Liver (tissue), 3 donors: ENCODE data around the gene SLC12A9.

ENCODE experiments used
- GABPA ChIP-seq, 2 donors: IDR thresholded peaks in 1 of 2; conservative IDR thresholded peaks in 1 of 2; 2 replicates each; pipeline ENCODE4 v1.6.1; 2016; ENCODE audit warnings: antibody characterized with exemption in 2 of 2, mild to moderate bottlenecking in 1 of 2, moderate library complexity in 1 of 2
- SP1 ChIP-seq: IDR thresholded peaks from 2 replicates; pipeline ENCODE4 v1.6.1; 2018; ENCODE audit warnings: antibody characterized with exemption, mild to moderate bottlenecking
- TAF1 ChIP-seq: conservative IDR thresholded peaks from 2 replicates; pipeline ENCODE4 v1.6.1; 2016; ENCODE audit warnings: antibody characterized with exemption, mild to moderate bottlenecking
- YY1 ChIP-seq: IDR thresholded peaks from 2 replicates; pipeline ENCODE4 v1.6.1; 2016; ENCODE audit warnings: antibody characterized with exemption, mild to moderate bottlenecking
- TF ChIP-seq, protein P1 (sequence below): fragments of 150-350 bp; IDR thresholded peaks from 2 replicates; pipeline ENCODE4 v1.5.1; 2017; ENCODE audit warnings: improper control_type of control experiment, low read depth, low read length; ENCODE audit not compliant: missing input control
- TF ChIP-seq, protein P2 (sequence below): IDR thresholded peaks from 2 replicates; pipeline ENCODE4 v1.6.1; 2016; ENCODE audit warnings: antibody characterized with exemption
- TF ChIP-seq, protein P3 (sequence below): IDR thresholded peaks from 2 replicates; pipeline ENCODE4 v1.6.1; 2016; ENCODE audit warnings: antibody characterized with exemption
- TF ChIP-seq, protein P4 (sequence below): IDR thresholded peaks from 2 replicates; pipeline ENCODE4 v1.6.1; 2016; ENCODE audit warnings: antibody characterized with exemption, mild to moderate bottlenecking
- donor health status: healthy.
- donor health status: healthy.

DNA sequence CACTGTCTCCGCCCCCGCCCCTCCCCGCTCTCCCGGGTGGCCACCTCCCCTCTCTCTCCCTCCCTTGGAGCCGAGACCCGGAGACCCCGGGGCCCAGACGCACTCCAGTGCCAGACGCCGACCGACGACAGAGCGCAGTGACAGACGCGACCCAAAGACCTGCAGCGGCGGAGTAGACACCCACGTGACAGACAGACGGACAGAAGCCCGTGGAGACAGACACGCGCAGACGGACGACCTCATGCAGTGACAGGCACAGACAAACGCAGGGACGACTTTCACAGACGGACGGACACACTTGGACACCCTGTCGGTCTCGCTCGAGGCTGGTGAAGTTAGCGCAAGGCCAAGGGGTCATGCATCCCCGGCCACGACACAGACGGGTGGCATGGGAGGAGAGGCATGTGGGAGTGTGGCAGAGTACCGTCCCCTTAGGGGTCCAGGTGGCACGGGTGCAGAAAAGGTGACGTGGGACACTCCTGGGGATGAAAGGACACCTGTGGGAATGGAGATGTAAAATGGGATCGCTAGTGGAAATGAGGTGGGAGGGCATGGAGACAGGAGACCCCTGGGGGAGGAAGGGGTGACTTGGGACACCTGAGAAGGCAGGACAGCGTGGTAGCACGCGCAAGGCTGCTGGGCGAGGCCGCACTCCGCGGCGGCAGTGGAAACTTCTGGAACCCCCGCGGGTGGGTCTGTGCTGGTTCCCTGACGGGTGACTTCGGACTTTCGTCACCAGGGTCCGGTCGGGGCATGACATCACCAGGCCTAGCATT, 43.6 kb downstream of the SLC12A9 start:
- TF ChIP-seq, protein P1, sequence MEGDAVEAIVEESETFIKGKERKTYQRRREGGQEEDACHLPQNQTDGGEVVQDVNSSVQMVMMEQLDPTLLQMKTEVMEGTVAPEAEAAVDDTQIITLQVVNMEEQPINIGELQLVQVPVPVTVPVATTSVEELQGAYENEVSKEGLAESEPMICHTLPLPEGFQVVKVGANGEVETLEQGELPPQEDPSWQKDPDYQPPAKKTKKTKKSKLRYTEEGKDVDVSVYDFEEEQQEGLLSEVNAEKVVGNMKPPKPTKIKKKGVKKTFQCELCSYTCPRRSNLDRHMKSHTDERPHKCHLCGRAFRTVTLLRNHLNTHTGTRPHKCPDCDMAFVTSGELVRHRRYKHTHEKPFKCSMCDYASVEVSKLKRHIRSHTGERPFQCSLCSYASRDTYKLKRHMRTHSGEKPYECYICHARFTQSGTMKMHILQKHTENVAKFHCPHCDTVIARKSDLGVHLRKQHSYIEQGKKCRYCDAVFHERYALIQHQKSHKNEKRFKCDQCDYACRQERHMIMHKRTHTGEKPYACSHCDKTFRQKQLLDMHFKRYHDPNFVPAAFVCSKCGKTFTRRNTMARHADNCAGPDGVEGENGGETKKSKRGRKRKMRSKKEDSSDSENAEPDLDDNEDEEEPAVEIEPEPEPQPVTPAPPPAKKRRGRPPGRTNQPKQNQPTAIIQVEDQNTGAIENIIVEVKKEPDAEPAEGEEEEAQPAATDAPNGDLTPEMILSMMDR = no peak
- TF ChIP-seq TAF1 (no peak), GABPA (IDR thresholded peaks at IDR 0.05 in 1 of 2, conservative IDR thresholded peaks at IDR 0.05 in 1 of 2) (no peak), YY1 (no peak), SP1 (no peak)
- TF ChIP-seq, protein P2, sequence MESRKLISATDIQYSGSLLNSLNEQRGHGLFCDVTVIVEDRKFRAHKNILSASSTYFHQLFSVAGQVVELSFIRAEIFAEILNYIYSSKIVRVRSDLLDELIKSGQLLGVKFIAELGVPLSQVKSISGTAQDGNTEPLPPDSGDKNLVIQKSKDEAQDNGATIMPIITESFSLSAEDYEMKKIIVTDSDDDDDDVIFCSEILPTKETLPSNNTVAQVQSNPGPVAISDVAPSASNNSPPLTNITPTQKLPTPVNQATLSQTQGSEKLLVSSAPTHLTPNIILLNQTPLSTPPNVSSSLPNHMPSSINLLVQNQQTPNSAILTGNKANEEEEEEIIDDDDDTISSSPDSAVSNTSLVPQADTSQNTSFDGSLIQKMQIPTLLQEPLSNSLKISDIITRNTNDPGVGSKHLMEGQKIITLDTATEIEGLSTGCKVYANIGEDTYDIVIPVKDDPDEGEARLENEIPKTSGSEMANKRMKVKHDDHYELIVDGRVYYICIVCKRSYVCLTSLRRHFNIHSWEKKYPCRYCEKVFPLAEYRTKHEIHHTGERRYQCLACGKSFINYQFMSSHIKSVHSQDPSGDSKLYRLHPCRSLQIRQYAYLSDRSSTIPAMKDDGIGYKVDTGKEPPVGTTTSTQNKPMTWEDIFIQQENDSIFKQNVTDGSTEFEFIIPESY = no peak
- TF ChIP-seq, protein P3, sequence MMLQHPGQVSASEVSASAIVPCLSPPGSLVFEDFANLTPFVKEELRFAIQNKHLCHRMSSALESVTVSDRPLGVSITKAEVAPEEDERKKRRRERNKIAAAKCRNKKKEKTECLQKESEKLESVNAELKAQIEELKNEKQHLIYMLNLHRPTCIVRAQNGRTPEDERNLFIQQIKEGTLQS = no peak
- TF ChIP-seq, protein P4, sequence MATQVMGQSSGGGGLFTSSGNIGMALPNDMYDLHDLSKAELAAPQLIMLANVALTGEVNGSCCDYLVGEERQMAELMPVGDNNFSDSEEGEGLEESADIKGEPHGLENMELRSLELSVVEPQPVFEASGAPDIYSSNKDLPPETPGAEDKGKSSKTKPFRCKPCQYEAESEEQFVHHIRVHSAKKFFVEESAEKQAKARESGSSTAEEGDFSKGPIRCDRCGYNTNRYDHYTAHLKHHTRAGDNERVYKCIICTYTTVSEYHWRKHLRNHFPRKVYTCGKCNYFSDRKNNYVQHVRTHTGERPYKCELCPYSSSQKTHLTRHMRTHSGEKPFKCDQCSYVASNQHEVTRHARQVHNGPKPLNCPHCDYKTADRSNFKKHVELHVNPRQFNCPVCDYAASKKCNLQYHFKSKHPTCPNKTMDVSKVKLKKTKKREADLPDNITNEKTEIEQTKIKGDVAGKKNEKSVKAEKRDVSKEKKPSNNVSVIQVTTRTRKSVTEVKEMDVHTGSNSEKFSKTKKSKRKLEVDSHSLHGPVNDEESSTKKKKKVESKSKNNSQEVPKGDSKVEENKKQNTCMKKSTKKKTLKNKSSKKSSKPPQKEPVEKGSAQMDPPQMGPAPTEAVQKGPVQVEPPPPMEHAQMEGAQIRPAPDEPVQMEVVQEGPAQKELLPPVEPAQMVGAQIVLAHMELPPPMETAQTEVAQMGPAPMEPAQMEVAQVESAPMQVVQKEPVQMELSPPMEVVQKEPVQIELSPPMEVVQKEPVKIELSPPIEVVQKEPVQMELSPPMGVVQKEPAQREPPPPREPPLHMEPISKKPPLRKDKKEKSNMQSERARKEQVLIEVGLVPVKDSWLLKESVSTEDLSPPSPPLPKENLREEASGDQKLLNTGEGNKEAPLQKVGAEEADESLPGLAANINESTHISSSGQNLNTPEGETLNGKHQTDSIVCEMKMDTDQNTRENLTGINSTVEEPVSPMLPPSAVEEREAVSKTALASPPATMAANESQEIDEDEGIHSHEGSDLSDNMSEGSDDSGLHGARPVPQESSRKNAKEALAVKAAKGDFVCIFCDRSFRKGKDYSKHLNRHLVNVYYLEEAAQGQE = no peak
